ENCODE measurements around the gene TC2N.

- TF ChIP-seq CTCF (IDR thresholded peaks at IDR 0.05) (no peak), POLR2AphosphoS5 (IDR thresholded peaks at IDR 0.05; ENCODE audit: insufficient read depth in 1 of 2, low read depth in 1 of 2) (no peak), POLR2A (IDR thresholded peaks at IDR 0.05) (no peak)
Observed at GRCh38 chr14:91835197-91835919, 32.0 kb downstream of the TC2N start.
